Measurements from ENCODE around the gene KCTD8.

DNA sequence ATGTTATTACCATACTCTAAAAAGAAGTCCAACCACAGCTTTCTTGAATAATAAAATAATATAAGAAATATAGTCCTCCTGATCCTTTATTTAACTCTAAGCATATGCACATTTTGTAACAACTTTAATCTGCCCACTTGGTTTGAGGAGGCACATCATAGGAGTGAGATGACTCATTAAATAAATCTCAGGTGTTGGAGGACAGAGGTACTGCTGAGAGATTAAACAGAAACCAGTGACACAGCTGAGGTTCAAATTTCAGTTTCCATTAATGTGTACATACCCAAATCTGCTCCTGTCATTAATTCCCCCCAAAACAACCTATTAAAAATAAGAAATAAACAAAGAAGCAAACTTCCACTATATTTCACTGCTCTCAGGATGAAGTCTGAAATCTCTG lies 211.0 kb downstream of the KCTD8 start:
- no peak for TF ChIP-seq POLR2A (IDR thresholded peaks at IDR 0.05; ENCODE audit: low read length)
- no peak for TF ChIP-seq GATA1 (IDR thresholded peaks at IDR 0.05; ENCODE audit: low read depth, low read length)
